Endometrium (tissue), 2 donors: ENCODE results near the gene SH3BP5L.

Experiments used
- FAIRE-seq: peaks from 2 replicates; lab custom pipeline; 2012; peaks lifted over from hg19 to GRCh38; lab: Jason Lieb, UNC
- donor health status: control.
- donor health status: control.

Gene SH3BP5L

DNA sequence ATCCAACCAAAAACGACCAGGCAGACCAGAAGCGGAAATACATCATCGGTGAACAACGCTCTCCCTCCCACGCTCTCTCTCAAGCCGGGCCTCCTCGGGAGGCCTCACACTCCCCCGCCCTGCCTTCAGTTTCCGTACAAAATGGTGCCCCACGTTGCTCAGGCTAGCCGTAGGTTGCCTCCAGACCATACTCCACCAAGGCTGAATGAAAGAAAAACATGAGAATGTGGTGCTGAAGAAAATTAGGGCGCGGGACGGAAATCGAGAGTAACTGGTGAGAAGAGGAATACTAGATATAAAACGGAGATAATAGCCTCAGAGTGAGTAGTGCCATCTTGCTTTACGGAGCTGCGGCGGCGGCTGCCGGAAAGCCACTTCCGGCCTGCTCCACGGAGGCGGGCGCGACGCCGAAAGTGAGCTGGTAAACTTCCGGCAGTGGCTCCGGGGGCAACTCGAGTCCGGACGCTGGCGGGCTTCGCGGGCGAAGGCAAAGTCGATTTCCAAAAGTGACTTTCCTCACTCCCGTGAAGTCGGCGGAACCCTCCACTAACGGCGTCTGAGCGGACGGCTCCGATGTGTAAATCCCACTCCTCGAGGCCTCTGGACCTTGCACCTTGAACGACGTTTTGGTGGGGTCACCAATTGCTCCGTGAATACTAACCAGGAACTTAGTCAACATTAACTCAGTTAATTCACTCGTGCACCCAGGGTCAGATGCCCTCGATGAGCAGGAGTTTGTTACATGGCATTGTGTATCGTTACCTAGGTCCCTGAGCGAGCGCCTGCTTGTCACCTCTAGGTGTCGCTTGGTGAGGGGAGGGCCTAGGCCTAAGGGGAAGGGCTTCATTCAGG lies at the start of gene SH3BP5L:
Gene SH3BP5L, minus strand, starts transcription at position 7 of the 852 bp plus-strand sequence. CDS start 980 bp downstream, outside the sequence.
- no peak for FAIRE-seq

DNA sequence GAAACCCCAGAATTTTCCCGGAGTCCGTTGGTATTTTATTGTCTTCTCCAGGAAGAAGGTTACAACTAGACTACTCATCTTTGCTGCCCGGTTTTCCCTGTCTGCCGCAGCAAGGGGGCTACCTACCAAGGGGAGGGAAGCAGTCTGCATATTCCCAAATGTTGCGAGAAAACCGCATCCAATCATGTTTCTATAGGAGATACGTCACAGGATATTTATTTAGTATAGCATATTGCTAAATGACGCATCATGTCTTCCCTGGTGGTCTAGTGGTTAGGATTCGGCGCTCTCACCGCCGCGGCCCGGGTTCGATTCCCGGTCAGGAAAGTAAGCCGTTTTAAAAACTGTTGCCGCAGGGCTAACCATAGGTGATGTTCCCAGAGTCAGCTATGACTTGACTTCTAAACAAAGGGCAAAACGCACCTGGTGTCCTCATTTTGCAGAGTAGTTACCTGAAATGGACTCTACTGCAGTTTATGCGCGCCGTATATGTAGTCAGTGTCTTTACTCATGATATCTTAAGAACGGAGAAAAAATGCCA lies 48.3 kb upstream of the SH3BP5L start:
- no peak for FAIRE-seq

DNA sequence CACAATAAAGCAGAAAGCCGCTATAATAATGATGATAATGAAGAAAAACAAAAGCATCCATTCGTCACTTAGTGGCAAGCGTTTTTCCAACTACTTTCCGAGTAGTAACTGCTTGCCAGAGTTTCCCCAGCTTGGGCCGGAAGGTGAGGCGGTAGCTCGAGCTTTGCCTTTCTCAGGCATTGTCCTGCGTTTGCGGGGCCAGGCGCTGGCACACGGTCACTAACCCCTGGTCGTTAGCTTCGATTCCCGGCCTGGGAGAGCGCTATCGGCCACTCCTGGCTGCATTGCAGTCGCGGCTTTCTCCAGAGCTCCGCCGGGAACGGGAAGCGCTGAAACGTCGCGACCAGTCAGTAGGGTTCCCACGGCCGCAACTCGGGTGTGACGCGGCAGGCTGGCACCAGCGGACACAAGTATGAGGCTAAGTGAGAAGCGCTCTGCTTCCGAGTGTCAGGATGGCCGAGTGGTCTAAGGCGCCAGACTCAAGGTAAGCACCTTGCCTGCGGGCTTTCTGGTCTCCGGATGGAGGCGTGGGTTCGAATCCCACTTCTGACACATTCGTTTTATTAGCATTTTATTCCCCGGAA lies 47.8 kb upstream of the SH3BP5L start:
- no peak for FAIRE-seq

DNA sequence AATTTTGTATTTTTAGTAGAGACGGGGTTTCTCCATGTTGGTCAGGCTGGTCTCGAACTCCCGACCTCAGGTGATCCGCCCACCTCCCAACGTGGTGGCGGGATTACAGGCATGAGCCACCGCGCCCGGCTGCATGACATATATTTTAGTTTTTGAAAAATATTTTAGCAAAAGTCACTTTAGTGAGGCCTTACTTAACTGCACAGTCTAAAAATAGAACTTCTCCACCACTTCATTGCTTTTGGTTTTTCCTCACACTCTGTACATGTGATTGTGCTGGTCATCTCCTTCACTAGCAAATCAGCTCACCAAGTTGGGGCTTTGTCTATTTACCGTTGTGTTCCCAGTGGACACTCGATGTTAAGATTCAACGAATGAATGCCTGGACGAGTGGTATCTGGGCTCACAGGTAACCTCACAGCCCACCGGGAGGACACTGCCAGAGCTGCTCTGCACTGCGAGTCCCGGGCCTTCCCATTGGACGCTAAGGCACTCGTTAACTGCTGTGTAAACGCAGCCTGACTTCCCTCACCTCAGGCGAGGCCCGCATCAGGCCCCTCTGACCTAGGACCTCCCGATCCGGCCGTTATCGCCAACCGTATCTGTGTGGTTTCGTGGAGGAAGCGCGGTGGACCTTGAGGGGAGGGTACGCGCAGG lies 47.2 kb upstream of the SH3BP5L start:
- no peak for FAIRE-seq

DNA sequence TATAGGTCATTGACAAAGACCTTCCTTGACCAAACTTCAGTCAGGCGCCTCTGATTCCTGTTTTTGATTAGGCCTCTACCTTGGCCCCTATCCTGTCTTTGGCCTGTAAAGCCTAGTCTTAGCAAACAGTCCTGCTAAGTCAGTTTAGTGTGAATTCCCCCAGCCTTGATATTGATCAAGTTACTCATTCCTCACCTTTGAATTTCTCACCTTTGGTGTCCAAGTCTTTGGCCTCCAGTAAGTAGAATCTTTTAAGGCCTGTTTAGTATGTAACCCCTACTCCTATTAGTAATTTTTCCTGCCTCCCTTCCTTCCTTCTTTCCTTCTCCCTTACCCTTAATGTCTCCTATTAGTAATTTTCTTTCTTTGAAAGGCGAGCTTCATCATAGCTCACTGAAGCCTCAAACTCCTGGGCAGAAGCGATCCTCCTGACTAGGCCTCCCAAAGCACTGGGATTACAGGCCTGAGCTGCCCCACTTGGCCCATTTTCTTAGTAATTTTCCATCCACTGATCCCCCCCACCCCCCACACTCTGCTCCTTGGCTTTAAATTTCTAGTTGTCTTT lies 46.2 kb upstream of the SH3BP5L start:
- no peak for FAIRE-seq

DNA sequence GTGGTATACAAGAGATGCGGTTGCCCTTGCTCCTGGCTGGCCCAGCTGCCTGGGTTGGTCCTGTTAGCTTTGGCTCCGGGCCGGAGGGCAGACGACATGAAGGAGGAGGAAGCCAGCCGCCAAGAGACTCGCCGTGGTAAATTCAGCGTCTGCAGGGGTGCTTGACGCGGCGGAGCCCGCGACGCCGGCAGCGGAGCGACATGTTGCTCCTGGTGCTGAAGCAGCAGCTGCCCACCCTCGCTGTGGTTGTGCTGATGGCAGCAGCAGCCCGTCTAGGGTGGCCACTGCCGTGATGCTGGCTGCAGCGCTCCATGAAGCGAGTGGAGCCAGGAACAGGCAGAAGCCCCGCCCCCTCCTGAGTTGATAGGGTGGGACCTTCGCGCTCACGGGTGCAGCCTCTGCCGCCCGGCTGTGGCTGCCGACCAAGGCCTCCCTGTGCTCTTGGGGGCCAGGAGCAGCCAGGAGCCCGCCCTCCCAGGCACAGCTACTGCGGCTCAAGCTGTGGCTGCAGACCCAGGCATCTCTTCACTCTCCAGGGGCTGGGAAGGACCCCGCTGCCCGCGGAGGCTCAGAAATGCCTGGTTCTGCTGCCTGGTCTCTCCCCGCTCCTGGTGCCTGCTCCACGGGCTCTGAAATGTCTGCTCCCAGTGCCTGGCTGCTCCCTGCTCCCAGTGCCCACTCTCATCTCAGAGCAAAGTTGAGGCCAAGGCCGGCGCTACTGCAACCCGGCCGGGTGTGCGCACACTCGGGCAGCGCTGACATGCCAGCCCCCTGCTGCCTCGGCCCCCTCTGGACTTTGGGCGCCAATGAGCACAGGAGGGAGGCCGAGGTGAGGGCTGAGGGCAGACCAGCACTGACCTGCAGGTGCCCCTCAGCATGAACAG lies 37.5 kb upstream of the SH3BP5L start:
- FAIRE-seq = no peak

DNA sequence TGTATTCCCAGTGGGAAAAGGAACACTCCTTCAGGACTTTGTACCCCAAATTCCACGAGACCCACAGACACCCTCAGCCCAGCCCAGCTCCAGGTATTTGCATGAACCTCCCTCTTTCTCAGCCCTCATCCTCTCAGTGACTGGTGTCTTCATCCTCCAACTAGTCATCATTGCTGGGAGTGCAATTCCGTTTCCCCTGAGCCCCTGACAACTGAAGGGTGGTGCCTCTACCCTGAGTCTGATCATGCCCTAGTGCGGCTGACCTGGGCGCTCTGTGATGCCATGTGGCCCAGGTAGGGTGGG lies 36.9 kb upstream of the SH3BP5L start:
- no peak for FAIRE-seq

DNA sequence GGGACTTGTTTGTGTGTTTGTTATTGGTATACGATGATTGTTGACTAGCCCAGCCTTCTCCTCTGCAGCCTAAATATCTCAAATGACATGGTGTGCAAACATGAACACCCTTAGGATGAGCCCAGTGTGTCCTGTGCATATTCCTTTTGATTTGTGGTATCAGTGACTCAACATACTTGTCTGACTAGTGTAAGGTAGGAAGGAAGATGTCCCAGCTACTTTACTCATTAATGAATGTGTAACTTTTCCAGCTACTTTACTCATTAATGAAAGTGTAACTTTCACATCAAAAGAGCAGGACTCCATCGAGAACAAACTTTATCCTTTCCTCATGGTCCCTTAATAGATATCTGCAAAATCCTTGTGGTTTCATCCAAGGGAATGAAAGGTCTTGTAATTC lies 35.9 kb upstream of the SH3BP5L start:
- FAIRE-seq = no peak

DNA sequence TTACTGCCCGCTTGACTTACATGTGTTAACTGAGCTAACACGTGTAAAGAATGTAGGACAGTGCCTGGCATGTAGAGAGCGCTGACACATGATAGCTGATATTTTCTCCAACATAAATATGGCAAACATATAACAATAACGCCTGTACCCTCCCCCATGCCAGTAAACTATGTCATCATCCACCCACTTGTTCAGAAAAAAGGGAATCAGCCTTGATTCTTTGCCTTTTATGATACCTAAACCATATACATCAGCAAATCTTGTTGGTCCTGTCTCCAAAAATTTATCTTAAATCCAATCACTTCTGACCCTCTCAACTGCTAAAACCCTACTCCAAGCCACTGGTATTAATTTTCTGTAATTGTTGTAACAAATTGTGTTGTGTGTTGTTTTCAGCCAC lies 34.3 kb upstream of the SH3BP5L start:
- FAIRE-seq = no peak

DNA sequence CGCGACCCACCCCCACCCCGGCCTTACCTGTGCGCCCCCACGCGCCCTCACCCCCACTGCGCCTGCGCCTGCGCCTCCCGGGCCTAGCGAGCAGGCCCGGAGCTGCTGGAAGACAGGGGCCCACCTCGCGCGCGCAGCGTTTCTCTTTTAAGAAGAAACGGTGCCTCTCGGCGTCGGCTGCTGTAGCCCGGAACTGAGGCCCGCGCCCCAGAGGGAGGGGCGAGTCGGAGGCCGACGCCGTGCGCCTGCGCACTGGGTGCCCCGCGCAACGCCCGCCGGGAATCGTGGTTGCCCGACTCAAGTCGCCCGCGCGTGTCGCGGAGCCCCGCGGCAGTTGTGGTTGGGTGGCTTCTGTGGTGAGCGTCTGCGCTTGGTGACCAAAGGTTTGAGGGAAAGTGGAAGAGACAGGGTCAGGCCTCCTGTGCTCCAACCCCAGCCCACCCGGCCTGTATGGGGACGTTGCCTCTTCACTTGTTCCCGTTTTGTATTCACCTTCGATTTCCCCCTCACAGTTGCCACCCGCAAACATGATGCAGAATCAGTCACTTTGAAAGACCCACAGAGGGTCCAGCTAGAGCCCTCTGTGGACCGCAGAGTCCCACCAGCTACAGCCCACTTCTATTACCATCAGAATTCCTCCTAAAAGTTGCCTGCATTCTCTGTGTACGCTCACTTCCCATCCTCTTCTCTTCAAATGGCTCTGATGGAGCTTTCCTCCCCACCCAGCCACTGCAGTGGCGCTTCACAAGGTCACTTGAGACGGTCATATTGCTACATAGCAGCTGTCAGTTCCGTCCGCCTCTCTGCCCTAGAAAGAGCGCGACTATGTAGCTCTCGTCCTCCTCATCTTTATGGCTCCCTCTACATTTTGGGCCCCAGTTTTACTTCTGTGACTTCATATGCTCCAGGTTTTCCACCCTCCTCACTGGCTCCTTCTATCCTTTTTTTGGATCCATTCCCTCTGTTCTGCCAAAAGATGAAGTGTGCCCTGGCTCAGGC lies 33.5 kb upstream of the SH3BP5L start, which contains the start of gene ZNF692:
Gene ZNF692, minus strand, starts transcription at position 195 of the 999 bp plus-strand sequence. CDS start 776 bp downstream, outside the sequence.
- no peak for FAIRE-seq

DNA sequence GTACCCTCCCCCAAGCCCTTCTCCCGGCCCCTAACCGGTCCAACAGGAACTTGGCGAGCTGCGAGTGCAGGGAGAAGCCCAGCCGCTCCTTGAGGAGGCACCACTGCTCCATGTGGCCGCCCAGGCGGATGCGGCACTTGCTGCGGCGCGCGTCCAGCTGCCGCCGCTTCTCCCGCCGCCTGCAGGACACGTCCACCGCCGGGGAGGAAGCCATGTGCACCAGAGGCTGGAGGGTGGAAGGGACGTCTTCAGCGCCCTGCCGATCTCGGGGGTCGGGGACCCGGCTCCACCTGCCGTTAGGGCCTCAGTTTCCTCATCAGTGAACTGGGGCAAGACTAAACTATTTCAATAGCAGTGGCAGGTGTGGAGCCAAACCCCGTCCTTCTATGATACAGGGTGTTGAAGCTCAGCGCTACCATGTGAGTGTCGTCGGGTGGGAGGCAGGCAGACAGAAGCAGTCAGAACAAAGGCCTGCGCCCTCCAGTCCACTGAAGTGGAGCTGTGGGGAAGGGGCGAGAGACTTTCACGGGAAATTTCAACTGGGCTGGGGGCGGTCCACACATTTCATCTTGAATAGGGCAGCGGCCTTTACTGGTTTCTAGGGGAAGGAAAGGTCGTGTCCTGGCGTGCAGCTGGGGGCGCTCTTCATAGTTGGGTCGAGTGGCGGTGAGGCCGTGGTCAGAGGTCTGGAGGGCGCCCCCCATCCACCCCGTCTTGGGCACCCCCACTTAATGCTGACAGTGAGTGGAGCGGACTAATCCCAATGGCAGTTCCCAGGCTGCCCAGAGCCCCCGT lies 32.6 kb upstream of the SH3BP5L start:
- no peak for FAIRE-seq

DNA sequence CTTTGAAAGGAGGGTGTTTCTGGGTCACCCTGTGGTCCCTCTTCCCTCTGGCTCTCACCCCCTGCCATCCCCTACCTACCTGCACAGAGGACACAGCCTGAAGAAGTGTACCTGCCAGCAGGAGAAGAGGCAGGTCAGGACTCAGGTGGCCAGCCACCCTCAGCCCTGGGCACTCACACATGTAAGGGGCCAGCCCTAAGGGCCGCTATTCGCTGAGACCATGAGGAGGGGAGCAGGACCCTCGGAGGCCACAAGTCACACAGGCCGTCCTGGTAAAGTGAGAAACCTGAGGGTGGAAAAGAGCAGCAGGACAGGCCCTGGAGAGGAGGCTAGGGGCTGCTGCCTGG lies 32.0 kb upstream of the SH3BP5L start:
- FAIRE-seq = no peak

DNA sequence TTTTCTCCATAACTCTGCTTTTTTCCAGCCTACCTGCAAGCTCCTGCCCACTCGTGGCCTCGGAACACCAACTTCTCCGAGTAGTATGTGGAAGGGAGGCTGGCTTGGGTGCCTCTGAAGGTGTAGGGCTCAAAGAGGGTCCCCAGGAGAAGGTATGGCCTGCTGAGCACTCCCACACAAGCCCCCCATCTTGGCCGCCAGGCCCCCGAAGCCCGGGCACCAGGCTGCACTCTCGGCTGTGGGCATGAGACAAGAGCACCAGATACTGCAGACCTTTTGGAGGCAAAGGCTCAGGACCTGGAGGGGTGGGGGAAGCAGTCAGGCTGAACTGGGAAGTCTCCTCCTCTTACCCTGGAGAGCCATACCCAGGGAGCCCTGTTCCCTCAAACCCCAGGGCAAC lies 31.5 kb upstream of the SH3BP5L start:
- no peak for FAIRE-seq

DNA sequence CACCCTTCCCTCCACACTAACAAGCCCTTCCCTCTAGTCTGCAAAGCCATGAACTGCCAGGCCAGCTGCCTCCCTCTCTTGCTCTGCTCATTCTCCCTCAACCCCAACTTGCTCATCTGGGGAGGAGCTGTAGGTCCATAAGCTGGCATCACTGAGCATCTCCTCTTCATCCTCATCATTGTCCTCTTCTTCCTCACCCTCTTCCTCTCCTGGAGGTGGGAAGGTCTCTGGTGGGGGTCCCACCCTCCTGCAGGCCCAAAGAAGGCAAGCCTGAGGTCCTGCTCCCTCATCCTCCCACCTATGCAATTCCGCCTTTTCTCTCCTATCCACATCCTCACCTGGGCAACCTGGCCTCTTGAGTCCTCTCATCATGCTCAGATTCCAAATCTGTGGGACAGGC lies 30.5 kb upstream of the SH3BP5L start:
- FAIRE-seq = no peak

DNA sequence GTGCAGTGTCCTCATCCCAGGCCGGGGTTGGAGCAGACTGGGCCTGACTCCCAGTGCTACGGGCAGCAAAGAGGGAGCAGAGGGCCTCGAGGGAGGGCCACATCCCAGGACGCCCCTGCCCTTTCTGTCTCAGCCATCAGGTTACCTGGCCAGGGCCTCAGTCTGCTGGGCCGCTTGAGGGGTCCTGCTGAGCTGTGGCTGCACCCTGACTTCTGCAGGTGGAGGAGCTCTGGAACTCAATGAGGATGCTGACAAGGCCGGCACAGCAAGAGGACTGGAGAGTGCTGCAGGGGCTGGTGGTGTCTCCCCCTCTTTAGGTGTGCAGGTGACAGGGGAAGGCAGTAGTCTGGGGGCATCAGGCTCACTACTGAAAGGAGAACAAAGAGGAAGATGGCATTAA lies 29.9 kb upstream of the SH3BP5L start:
- no peak for FAIRE-seq

DNA sequence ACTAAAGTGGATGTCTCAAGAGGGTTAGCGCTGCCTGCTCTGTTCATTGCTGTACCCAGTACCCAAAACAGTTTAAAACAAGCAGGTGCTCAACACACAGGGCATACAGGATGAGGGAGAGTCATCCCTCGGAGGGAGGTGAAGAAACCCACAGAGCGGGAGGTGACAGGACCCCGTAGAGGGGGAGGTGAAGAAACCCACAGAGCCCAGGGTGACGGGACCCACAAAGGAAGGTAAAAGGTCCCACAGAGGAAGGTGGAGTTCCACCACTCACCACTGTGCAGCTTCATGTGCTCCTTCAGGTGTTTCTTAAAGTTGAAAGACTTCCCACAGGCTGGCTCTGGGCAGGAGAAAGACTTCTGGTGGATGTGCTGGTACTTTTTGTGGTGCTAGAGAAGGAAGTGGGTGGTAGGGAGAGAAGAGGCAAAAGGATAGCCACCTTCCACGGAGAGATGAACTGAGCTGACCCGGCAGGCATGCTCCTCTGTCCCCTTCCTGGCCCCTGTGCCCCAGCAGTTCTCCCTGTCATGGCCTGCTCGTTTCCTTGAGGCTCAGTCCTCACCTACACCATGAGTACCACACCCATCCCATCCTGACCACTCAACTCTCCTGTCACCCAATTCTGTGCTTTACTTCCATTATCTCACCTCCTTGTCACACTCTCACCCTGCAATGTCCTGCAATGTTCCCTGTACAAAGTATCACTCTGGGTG lies 28.1 kb upstream of the SH3BP5L start:
- no peak for FAIRE-seq

DNA sequence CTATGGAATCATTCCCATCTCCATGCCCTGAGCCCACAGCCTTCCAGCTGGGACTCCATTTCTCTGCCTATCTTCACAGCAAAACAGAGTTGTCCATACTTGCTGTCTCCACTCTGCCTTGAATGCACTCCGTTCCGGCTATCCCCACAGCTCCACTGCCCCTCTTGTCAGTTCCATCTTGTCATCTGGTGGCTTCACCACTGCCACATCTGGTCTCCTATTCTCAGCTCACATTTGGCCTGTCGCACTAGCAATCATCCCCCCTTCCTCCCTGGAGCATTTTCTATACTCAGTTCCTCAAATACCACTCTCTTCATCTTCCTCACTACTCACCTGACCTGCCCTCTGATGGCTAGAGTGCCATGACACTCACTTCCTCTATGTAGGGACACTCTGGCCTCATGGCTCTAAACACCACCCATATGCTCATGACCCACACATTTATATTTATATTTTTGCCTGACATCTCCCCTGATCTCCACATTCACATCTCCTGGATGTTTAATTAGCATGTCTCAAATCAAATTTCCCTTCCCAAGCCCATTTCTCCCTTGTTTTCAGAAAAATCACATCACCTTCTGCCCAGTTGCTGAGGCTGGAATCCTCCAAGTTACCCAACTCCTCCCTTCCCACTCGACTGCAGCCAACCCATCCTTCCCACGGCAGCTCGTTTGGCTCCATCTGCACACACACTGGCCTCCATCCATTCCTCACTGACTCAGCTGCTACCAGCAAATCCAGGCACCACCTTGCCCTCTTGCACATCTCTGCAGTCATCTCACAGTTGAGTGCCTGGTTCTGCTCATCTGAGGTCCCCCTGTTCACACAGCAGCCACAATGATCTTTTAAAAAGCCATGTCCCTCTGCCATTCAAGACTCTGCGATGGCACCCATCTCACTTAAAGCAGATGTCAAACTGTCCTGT lies 27.0 kb upstream of the SH3BP5L start:
- no peak for FAIRE-seq

DNA sequence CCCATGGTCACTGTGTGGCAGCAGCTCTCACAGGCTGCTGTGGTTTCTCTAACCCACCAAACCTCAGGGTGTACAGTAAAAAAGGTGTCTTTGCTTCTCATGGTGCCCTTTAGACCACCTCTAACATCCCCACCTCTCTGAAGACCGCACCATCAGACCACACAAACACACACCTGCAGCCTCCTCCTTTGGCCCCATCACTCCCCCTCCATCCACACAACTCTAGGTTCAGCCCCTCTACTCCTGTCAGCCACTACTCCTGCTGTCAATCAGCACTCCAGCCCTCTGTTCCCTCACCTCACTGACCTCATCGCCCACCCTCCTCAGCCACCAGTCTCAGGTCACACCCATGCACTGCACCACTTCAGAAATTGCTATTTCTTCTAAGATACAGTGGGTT lies 25.7 kb upstream of the SH3BP5L start:
- FAIRE-seq = no peak
